CD4-positive, alpha-beta T cell treated with Interleukin-10 for 1 hour (primary cell): ENCODE data around the gene TINAGL1.

Experiments
- DNase-seq: peaks from one replicate; pipeline ENCODE4 v3.0.0-alpha.2; 2020

TINAGL1 gene

DNA sequence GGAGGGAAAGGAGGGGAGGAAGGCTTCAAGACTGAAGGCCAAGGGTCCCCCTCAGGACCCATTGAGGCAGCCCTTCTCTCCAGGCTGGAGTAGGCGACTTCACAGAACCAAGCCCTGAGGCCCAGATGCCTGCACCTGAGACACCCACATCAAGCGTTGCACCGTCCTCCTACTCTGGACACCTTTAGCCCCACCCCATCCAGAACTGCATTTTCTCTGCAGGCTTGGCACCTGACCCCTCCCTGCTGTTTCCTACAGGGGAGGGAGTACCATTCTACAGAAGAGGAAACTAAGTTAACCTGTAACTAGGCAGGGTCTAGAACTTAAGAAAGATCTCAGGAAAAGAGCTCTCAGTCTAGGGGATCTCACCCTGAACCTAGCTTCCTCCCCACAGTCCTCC, 56.3 kb downstream of the TINAGL1 start:
- DNase-seq: no peak

DNA sequence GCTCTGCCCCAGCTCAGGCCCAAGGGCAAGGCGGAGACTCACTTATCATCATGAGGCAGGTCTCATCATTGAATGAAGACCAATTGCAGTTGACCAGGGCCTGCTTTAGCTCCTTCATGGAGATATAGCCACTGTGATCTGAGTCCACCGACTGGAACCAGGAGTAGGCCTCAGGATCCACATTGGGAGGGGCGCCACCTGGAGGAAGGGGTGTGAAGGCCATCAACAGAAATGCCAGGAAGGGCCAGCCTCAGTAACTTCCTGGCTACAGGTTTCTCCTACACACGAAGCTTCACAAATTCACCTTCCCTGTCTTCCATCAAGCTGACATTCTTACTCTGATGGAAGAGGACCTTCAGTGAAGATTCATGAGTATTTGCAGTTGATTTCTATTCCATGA, 56.8 kb downstream of the TINAGL1 start:
- DNase-seq: peak; percentile 21
